Transverse colon (tissue), 3 donors: ENCODE measurements around the gene TGFB1I1.

ENCODE experiments used
- EP300 ChIP-seq: sonication (generic); formaldehyde crosslinking; IDR thresholded peaks from one replicate; pipeline ENCODE4 v1.6.1; 2017; ENCODE audit warnings: antibody characterized with exemption, low read depth
- TF ChIP-seq, protein P1 (sequence below), 5 experiments: fragments of 200-600 bp in 3 of 5; fragments of 450-650 bp in 2 of 5; sonication (generic) in 3 of 5; IDR thresholded peaks; 1 replicate in 2 of 5; 2 replicates in 3 of 5; pipeline ENCODE4 v1.5.1; 2016 to 2017; ENCODE audit warnings: antibody characterized with exemption in 5 of 5, inconsistent platforms in 3 of 5, mild to moderate bottlenecking in 2 of 5, moderate library complexity in 1 of 5

DNA sequence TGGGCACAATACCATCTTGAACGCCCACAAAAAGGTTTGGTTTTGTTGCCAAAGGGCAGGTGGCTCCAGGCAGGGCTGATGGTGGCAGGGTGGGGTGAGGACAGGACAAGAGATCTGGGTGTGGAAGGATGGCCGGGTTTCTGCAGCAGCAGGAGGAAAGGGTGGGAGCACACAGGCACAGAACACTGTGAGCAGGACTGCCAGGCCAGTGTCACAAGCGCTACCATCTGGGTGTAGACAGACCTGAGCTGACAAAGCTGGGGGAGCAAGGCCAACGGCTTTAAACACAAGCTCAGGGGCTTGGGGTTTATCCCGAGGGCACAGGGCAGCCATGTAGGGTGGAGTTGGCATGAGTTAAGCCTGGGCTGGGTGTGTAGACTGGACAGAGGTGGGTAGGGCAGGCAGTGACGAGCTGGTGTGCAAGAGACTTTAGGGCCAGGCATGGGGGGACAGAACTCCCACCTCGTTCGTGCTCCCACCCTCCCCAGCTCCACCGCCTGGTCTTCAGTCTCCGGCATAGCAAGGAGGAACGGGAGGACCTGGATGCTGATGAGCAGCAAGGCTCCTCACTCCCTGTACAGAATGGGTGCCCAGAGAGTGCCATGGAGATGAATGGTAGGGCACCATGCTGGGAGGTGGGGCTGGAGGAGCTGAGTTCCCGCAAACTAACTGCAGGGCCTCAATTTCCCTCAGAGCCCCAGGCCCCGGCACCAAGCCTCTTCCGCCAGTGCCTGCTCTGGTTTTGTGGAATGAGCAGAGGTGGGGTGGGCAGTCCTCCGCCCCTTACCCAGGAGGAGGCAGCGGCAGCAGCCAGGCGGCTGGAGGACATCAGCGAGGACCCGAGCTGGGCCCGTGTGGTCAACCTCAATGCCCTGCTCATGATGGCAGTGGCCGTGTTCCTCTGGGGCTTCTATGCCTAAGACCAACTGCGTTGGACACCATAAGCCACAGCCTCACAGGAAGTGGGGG, 17.9 kb downstream of the TGFB1I1 start:
- TF ChIP-seq, protein P1, sequence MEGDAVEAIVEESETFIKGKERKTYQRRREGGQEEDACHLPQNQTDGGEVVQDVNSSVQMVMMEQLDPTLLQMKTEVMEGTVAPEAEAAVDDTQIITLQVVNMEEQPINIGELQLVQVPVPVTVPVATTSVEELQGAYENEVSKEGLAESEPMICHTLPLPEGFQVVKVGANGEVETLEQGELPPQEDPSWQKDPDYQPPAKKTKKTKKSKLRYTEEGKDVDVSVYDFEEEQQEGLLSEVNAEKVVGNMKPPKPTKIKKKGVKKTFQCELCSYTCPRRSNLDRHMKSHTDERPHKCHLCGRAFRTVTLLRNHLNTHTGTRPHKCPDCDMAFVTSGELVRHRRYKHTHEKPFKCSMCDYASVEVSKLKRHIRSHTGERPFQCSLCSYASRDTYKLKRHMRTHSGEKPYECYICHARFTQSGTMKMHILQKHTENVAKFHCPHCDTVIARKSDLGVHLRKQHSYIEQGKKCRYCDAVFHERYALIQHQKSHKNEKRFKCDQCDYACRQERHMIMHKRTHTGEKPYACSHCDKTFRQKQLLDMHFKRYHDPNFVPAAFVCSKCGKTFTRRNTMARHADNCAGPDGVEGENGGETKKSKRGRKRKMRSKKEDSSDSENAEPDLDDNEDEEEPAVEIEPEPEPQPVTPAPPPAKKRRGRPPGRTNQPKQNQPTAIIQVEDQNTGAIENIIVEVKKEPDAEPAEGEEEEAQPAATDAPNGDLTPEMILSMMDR (IDR thresholded peaks at IDR 0.05) = no peak
- TF ChIP-seq EP300 = no peak
